Measurements from ENCODE around the gene PIK3R6. TPM values are rescaled to one million over a fixed set of nuclear protein-coding genes. Genes with fewer than 3 reads are reported as not detected.

The PIK3R6 gene
- total RNA-seq, 1 experiment from 2014 or later = not detected

DNA sequence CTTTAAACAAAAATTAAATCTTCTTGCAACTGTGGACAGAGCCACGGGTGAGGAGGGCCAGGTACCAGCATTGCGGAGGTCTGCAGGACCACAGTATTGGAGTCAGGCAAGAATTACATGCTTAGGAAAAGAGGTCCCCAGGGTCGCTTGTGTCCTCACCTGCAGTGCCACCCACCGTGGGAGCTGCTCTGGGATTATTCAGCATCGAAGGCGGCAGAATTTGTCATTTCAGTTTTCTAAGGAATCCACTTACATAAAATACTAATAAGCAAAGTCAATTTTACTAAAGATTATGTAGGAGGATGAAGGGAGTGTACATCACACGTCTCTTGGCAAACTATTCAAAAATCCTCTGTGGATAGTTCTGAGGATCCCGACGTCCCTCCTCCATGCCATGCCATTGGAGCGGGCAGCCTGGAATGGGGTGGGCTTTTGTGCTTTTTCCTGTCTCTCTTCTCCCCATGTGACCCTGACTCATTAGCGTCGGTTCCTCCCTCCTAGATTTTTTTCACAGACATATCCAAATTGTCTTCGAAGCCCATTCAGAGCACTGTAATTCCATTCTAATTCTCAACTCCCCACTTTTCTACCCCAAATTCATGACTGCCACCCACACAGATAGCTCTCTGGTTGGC lies 3.0 kb upstream of the PIK3R6 start:
- H3K4me1 ChIP-seq (ENCODE audit: insufficient read depth, low read length) = no peaks in the 10 kb centered on the region
- H3K4me3 ChIP-seq (ENCODE audit: low read length) = no peak overlapping the region
- H3K9me3 ChIP-seq (ENCODE audit: low read length) = no peaks in the 10 kb centered on the region
- H3K27ac ChIP-seq (ENCODE audit: low read length) = no peak overlapping the region
- H3K9ac ChIP-seq (ENCODE audit: low read length) = no peak overlapping the region
- no peak overlapping the region for H3K4me2 ChIP-seq (ENCODE audit: low read length)
- DNase-seq (no peak), ATAC-seq (no peak)
- H3K36me3 ChIP-seq (ENCODE audit: low read depth, low read length) = no peaks in the 10 kb centered on the region
- ChIA-PET CTCF (no interaction called here), POLR2A (ENCODE audit: unreplicated experiment) (no interaction called here)
- no TSS peak for BruUV-seq (replicated peaks)
- intact Hi-C loops (cut with micrococcal nuclease) = no loop called here
- H3K27me3 ChIP-seq (ENCODE audit: low read length) = peaks cover 47% of the 10 kb centered on the region
- no peak for TF ChIP-seq EZH2phosphoT487 (IDR thresholded peaks at IDR 0.05; ENCODE audit: borderline replicate concordance, low read length)
- TF ChIP-seq EZH2 (IDR thresholded peaks at IDR 0.05; ENCODE audit: low read length, unreplicated experiment) = no peak
- TF ChIP-seq, protein P1, sequence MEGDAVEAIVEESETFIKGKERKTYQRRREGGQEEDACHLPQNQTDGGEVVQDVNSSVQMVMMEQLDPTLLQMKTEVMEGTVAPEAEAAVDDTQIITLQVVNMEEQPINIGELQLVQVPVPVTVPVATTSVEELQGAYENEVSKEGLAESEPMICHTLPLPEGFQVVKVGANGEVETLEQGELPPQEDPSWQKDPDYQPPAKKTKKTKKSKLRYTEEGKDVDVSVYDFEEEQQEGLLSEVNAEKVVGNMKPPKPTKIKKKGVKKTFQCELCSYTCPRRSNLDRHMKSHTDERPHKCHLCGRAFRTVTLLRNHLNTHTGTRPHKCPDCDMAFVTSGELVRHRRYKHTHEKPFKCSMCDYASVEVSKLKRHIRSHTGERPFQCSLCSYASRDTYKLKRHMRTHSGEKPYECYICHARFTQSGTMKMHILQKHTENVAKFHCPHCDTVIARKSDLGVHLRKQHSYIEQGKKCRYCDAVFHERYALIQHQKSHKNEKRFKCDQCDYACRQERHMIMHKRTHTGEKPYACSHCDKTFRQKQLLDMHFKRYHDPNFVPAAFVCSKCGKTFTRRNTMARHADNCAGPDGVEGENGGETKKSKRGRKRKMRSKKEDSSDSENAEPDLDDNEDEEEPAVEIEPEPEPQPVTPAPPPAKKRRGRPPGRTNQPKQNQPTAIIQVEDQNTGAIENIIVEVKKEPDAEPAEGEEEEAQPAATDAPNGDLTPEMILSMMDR (conservative IDR thresholded peaks at IDR 0.05; ENCODE audit: low read depth, low read length) = no peak
- H3F3A ChIP-seq (ENCODE audit: low read length, unreplicated experiment) = no peaks in the 10 kb centered on the region
- H2AFZ ChIP-seq (ENCODE audit: low read length) = no peak overlapping the region
- no peaks in the 10 kb centered on the region for H3K79me2 ChIP-seq (ENCODE audit: low read length)
- no peaks in the 10 kb centered on the region for H4K20me1 ChIP-seq (ENCODE audit: low read length)
- no peaks in the 10 kb centered on the region for H3K9me2 ChIP-seq (replicated peaks; ENCODE audit: low read length)

DNA sequence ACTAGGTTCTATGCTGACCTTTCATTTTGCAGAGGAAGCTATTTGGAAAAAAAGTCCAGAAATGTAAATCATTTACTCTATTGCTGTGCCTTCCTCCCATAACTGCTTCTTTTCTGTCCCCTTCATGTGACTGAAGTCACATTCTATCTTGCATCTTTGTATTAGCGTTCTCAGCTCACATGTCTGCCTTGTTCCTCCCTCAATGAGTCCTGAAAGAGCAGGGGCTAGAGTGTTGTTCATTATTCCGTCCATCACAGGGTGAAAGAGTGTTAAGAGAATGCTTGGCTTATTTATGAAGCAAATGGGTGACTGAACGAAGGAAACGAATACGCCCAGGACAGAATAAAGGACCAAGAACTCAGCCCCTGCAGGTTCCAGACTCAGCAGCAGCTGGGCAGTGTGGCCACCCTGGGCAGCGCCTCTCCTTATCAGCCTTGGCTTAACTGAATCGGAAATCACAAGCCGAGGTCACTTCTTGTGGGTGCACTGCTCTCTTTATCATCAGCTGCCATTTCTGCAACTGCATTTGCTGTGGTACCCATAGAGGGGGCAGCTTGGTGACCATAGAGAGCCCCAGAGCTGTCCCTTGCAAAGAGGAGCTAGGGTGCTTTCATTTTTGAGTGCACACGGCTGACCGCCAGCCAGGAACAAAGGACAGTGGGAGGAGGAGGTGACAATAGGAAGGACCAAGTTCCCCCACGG lies 1.8 kb upstream of the PIK3R6 start:
- POLR2A ChIA-PET (ENCODE audit: unreplicated experiment) = no interaction called here
- Histone ChIP-seq H4K20me1 (ENCODE audit: low read length) (no peaks in the 10 kb centered on the region), H3K9ac (ENCODE audit: low read length) (no peak overlapping the region), H3K9me3 (ENCODE audit: low read length) (no peaks in the 10 kb centered on the region), H2AFZ (ENCODE audit: low read length) (no peak overlapping the region), H3K4me3 (ENCODE audit: low read length) (no peak overlapping the region), H3K27ac (ENCODE audit: low read length) (no peak overlapping the region), H3K79me2 (ENCODE audit: low read length) (no peaks in the 10 kb centered on the region), H3K36me3 (ENCODE audit: low read depth, low read length) (no peaks in the 10 kb centered on the region), H3K4me2 (ENCODE audit: low read length) (no peak overlapping the region), H3K27me3 (ENCODE audit: low read length) (peaks cover 47% of the 10 kb centered on the region), H3K9me2 (replicated peaks; ENCODE audit: low read length) (no peaks in the 10 kb centered on the region), H3F3A (ENCODE audit: low read length, unreplicated experiment) (no peaks in the 10 kb centered on the region), H3K4me1 (ENCODE audit: insufficient read depth, low read length) (no peaks in the 10 kb centered on the region)
- BruUV-seq (replicated peaks) = no TSS peak
- no peak for ATAC-seq
- TF ChIP-seq EZH2 (IDR thresholded peaks at IDR 0.05; ENCODE audit: low read length, unreplicated experiment) (no peak), EZH2phosphoT487 (IDR thresholded peaks at IDR 0.05; ENCODE audit: borderline replicate concordance, low read length) (no peak)
- TF ChIP-seq, protein P1 (conservative IDR thresholded peaks at IDR 0.05; ENCODE audit: low read depth, low read length) = no peak
- DNase-seq = no peak
- CTCF ChIA-PET = no interaction called here
- intact Hi-C loops (cut with micrococcal nuclease) = no loop called here

DNA sequence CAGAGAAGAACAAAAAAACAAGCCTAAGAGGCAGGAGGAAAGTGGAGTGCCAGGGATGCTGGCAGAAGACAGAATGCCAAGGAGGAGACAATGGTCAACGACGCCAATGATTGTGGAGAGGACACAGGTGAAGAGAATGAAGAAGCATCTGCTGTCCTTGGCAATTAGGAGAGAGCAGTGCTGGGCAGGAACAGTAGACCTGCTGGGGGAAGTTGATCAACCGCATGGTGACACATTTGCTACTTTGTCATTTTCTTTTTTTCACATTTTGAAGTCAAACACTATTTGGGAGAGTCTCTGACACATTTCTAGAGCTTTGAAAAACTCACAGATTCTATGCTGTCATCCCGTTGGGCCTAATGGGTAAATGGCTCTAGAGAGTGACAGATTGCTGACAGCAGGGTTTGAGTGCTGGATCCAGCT lies 1.1 kb upstream of the PIK3R6 start:
- ATAC-seq (no peak), DNase-seq (no peak)
- no peaks in the 10 kb centered on the region for H3K36me3 ChIP-seq (ENCODE audit: low read depth, low read length)
- H3K4me1 ChIP-seq (ENCODE audit: insufficient read depth, low read length) = no peaks in the 10 kb centered on the region
- CTCF ChIA-PET = no interaction called here
- H3K4me2 ChIP-seq (ENCODE audit: low read length) = no peak overlapping the region
- no peaks in the 10 kb centered on the region for H4K20me1 ChIP-seq (ENCODE audit: low read length)
- H2AFZ ChIP-seq (ENCODE audit: low read length) = no peak overlapping the region
- H3K9me2 ChIP-seq (replicated peaks; ENCODE audit: low read length) = no peaks in the 10 kb centered on the region
- H3K27me3 ChIP-seq (ENCODE audit: low read length) = peaks cover 51% of the 10 kb centered on the region
- BruUV-seq (replicated peaks) = no TSS peak
- H3F3A ChIP-seq (ENCODE audit: low read length, unreplicated experiment) = no peaks in the 10 kb centered on the region
- POLR2A ChIA-PET (ENCODE audit: unreplicated experiment) = no interaction called here
- H3K27ac ChIP-seq (ENCODE audit: low read length) = no peak overlapping the region
- H3K4me3 ChIP-seq (ENCODE audit: low read length) = no peak overlapping the region
- intact Hi-C loops (cut with micrococcal nuclease) = no loop called here
- no peaks in the 10 kb centered on the region for H3K79me2 ChIP-seq (ENCODE audit: low read length)
- TF ChIP-seq EZH2 (IDR thresholded peaks at IDR 0.05; ENCODE audit: low read length, unreplicated experiment) = no peak
- no peak overlapping the region for H3K9ac ChIP-seq (ENCODE audit: low read length)
- no peaks in the 10 kb centered on the region for H3K9me3 ChIP-seq (ENCODE audit: low read length)

All from PC-3 (cell line).